Inflammatory macrophage treated with lipopolysaccharide for 1 hour (primary cell): ENCODE results near the gene CPA4.

ENCODE experiments used
- DNase-seq, 2 donors: peaks; one replicate each; pipeline ENCODE4 v3.0.0-alpha.2; 2020 to 2022

The CPA4 gene

DNA sequence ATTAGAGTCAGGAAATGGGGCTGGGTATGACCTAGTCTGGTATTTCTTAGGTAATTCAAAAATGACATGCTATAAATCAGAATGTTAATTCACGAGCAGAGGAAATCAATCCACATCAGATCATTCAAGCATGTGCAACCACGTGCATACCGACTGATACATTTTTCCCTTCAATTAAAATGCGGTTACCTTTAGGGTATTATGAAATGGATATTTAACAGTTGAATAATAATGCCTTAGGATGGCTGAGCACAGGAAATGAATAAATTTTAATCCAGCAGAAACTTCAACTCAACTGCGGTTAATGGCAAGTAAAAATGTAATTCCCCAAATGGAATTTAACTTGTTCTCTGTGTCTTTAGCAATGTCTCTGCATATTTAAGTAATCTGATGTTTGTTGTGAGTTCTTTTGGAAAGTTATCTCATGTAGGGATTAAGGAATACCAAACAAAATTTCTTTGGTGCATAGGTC lies 17.1 kb upstream of the CPA4 start:
- no peak for DNase-seq

DNA sequence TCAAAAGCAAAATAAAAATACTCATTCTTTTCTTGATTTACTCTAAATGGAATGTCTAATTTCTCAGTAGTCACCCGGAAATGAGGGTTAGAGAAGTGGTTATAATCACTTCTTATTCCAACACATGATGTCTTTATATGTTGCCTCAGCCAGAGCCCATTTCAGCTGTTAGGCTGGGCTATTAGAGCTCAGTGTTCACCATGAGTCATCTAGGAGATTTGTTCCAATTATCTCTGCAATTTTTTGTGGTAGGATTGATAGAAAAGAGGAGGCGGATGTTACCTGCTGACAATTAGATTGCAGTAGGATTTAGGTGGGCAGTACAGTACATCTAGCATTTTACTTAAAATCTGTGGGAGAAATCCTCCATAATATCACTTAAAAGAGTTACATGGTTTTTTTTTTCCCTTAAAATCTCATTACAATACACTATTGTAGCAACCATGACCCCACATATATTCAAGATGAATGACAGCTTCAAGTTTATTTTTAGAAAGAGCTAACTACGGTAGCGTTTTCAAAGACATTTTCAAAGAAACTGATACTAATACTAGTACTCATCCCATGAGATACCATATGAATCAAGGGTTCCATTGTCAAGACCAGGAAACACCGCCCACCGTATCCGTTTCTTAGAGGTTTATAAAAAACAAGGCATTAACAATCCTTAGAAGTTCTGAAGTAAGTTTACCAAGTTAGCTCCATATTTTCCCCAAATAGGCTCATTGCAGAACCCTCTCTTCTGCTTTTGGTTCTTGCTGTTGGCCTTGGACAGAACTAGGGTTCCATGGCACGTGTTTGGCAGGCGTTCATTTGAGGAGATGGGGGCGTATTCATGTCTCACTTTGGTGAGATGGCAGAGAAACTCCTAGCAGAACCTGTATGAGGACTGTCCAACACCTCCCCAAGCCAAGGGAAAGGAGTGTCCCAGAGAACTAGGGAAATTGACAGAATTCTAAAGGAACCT lies 15.9 kb upstream of the CPA4 start:
- DNase-seq = no peak

DNA sequence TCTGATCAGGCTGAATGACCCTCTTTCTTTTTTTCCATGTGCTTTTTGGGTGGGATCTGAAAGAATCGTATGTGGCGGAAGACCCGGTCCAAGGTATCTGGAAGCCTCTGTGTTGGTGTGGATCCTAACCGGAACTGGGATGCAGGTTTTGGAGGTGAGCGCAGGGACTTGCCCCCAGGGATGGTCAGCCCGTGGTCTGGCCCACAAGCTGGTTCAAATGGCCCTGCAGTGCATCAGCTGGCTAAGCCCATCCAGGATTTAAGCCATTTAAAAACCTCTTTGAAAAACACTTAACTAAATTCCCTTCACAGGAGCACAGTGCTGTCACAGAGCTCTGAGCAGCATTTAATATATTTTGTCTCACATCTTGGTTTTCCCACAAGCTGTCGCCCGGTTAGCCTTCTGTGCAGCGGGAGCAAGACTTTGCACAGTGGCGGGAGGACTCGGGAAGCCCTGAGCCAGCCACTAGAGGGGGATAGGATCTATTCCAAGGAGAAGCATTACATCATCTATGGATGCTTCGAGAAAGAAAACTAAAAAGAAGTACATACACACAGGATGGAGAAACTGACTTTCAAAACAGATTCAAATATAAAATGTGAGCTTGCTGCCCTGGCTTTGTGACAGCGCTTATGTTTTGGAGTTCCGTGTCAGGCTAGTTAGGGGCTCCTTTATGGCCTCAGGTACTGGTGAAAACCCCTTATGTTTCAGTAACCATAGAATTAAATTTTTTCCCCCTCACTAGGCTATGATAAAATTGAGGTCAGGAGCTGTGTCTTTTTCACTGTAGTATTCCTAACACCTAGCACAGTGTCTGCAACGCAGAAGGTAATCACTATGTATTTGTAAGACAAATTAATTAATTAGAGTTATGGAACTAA lies 15.0 kb upstream of the CPA4 start:
- DNase-seq = no peak

DNA sequence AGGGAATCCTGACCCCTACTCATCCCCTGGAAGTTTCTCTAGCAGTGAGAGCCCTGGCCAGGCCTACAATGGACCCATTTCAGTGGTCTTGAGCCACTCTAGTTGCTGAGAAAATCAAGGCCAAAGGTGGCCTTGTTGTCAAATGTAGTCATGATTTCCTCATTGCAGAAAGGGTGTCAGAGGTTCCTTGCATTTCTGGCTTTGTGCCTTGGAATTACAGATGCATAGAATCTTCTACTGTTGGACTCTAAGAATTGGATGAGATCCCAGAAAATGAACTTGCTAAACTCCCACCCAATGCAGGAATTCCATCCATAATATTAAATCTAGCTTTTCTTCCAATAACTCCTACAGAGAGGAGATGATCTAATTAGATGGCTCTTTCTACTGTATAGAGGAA lies 14.1 kb upstream of the CPA4 start:
- no peak for DNase-seq

DNA sequence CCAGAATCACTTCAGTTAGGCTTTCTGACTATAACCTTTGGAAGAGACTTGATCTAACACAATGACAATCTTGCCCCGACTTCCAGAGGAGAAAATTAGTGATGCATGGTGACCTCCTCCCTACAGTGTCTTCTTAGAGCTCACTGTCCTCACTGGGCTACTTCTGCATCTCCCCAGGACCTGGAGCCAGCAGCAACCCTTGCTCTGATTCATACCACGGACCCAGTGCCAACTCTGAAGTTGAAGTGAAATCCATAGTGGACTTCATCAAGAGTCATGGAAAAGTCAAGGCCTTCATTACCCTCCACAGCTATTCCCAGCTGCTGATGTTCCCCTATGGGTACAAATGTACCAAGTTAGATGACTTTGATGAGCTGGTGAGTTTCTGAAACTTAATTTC lies 13.7 kb upstream of the CPA4 start:
- DNase-seq = no peak

DNA sequence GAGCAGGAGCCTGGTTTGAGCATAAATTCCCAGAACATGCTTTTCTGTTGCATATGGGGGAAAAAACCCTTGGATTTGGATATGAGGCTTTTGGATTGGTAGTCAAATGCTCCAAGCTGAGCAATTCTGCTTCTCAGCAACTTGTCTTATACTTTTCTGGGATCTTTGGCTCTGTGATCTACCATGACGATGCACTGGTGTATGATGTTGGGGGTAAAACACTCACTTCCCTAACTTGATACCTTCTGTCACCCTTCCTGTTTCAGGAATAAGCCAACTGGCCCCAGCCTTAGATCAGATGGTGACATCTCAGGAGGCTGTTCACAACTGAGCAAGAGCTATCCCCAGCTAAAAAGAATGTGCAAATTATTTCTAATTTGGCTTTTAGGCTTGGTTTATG lies 13.1 kb upstream of the CPA4 start:
- no peak for DNase-seq

DNA sequence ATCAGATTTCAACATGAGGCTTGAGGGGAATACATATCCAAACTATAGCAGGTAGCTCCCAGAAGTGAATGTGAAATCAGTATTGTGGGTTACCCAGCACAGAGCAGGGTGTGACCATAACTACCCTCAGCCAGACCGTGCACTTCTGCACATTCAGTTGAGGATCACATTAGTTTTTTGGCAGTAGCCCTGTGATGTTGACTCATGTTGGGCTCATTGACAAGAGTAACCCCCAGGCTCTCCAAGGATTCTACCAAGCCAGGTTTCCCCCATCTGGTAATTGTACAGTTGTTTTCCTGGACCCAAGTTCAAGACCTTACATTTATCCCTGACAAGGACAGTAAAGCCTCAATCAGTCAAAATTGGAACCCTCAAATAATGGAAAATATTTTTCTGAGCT lies 11.7 kb upstream of the CPA4 start:
- DNase-seq = no peak

DNA sequence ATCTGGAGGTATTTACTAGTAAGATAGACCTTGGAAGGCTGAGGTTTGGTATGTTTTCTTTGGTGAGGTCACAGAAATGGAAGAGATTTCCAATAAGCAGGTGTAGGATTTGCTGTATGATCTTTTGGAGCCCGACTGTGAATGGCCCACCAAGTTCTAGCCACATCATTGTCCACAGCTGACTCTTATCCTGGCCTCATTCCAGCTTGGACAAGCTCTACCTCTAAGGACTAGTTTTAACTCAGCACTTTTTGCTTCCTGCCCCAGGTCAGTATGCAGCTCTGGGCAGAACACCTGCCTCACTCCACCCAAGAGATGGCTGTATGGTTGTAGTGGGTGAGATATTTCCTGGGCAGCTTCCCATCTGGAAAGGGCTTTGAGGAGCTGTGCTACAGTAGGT lies 6.1 kb upstream of the CPA4 start:
- DNase-seq = no peak

DNA sequence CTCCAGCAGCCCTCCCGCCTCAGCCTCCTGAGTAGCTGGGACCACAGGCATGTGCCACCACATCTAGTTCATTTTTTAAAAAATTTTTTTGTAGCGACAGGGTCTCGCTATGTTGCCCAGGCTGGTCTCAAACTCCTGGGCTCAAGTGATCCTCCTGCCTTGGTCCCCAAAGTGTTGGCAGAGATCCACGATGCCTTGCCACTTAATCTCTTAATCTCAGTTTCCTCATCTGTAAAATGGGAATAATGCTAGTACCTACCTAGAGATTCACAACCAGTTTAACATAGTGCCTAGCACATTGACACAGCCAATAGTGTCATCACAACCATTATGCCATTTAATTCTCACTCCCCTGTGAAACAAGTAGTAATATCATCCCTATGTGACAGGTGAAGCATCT lies 4.8 kb upstream of the CPA4 start:
- DNase-seq = no peak

DNA sequence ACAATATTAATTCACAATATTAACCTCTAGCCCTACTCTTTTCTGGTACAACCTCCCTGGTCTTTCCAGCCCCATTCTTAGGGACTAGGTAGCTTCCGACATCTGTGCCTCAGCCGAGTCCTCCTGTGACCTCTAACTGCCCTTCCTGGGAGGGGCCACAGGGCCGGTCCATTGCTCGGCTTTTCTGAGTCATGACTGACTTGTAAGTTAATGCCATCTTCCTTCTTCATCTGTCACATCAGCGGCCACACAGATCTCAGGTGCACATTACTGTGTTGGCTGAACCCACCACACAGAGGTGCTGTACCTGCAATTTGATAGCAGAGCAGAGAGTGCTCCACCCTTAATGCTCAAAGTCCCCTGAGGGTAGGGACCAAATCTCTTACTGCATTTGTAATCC lies 4.1 kb upstream of the CPA4 start:
- DNase-seq = no peak

DNA sequence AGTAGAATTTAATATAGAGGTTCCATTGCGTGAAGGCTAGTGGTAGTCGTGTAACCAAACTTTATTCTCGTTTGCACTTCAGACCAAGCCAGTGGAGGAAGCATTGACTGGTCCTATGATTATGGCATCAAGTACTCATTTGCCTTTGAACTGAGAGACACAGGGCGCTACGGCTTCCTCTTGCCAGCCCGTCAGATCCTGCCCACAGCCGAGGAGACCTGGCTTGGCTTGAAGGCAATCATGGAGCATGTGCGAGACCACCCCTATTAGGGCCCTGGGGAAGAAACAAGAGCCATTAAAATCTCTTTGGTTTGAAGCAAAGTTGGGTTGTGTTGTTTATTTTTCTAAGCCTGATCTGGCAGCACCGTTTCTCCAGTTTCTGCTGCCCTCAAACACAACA lies 3.5 kb upstream of the CPA4 start:
- no peak for DNase-seq

DNA sequence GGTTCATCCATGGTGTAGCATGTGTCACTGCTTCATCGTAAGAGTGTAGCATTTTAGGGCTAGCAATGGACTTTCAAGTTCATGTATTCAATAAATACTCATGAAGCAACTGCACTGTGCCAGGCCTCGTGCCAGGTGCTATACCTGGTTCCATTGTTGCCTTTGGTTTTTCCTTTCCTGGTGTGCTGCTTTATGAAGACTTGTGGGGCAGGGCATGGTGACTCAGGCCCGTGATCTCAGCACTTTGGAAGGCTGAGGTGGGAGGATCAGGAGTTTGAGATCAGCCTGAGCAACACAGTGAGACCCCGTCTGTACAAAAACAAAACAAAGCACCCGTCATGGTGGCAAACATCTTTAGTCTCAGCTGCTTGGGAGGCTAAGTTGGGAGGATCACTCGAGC lies 2.2 kb upstream of the CPA4 start:
- no peak for DNase-seq

DNA sequence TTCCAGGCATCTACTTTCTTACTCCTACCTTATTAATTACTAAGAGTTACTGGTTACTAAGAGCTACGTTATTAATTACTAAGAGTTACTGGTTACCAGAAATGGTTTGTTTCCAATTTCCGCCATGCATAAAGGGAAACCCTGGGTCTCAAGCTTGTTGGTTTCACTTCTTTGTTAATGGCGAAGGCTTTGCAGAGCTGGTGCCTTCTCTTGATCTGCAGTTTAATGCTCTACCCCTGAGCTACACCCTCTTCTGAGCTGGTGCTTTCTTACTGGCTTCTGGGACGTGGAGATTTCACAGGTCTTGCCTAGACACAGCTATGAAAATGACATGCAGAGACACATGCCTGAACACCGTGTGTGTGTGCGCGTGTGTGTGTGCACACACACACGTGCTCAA lies 560 bp downstream of the CPA4 start:
- no peak for DNase-seq

DNA sequence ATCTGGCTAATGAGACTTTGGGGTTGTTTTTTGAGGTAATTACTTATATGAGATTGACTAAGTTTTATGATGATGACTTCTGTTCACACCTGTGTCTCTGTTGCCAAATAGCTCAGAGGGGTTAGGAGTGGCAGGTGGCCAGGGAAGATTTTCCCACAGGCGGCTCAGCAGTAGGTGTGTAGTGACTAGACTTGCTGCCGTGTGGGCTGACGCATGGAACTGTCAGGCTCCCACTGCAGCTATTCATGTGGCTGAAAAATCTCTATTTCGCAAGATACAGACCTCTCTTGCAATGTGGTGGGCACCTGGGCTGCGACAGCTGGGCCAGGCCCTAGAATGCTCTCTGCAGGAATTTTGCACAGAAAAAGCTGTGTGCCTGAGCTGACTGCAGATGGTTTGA lies 1.4 kb downstream of the CPA4 start:
- DNase-seq = no peak

DNA sequence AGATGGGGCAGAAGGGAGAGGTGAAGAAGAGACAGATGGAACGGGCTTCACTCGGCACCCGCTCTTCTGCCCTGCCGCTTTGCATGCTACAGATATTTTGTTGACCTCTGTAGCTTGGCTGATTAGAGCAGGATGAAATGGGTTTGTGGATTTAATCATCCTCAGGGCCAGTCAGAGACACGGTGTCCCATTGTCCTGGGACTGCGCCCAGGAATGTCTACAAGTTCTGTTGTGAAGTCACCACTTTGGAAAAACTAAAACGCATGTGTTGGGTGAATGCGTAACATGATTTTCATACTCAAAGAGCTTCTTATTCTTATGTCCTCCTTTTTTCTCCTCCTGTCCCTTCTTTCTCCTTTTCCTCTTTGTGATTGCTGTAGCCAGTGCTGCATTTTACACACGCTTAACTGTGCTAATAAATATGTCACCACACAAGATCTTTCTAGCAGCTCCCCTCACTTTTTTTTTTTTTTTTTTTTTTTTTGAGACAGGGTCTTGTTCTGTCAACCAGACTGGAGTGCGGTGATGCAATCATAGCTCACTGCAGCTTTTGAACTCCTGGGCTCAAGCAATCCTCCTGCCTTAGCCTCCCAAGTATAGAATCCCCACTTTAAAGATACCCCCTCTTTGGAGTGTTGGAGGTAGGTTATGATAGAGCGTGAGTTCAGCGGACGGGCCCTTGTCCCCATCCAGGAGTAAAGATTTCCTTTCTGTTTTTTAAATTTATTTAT lies 3.4 kb downstream of the CPA4 start:
- DNase-seq = no peak

DNA sequence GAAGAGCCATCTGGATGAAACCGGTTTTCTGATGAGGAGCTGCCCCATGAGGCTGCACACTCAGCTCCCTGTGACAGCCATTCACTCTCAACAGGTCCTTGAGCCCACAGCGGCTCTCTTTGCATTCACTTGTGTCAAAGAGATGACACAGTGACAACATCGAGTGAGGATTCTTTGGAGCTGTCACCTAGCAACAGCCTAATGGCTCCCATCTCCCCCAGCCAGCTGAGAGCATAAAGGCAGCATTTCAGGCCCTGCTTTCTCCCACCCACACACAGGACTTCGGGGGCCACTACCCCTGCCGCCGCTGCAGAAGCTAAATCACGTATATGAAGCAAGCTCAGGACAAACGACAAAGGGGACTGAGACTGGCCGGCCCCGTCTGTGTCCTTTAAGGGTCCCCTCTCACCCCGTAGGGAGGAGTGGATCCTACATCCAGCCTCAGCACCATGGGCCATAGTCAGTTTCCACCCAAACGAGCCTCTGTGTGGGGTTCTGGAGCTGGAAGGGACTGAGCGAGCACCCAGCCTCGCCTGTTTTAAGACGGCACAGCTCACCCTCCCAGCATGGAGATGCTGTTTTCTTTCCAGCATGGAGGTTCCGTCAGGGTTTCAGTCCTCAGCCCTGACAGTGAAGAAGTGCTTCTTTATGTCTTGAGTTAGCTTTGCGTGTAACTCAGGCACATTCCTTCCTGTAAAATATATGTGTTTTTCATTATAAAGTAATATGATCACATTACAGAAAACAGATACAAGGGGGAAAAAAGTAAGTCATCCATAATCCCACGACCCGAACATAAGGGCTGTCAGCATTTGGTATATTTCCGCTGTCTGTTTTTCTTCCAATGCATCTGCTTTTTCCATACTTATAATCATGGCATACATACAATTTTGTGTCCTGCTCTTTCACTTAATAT lies 4.9 kb downstream of the CPA4 start:
- no peak for DNase-seq

DNA sequence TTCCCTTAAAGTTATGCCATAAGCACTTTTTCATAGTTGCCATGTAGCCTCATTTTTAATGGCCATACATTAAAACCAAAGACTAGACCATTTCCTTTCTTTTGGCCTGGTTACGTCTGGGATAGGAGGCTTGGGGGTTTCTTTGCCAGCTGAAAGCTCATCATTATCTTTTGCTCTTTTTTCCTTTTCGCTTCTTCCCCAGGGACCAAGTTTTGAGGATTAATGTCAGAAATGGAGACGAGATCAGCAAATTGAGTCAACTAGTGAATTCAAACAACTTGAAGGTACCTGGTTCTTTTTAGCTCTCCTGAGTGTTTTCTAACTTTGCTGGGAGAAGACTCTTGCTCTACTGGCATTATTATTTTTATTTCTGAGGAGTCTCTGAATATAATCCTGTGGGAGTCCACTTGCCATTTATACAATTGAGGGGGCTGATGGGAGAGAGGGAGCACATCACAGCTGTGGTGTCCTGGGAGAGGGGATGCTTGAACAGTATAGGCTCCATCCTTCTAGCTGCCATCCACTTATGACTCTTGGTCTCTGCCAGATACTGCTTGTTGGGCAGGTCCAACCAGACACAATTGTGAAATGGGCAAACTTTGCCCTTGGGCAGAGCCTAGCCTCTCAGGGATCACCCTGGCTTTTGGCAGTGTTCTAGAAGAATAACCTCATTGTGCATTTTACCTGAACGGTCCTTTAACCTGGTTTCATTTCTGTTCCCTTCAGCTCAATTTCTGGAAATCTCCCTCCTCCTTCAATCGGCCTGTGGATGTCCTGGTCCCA lies 5.8 kb downstream of the CPA4 start:
- DNase-seq = no peak

DNA sequence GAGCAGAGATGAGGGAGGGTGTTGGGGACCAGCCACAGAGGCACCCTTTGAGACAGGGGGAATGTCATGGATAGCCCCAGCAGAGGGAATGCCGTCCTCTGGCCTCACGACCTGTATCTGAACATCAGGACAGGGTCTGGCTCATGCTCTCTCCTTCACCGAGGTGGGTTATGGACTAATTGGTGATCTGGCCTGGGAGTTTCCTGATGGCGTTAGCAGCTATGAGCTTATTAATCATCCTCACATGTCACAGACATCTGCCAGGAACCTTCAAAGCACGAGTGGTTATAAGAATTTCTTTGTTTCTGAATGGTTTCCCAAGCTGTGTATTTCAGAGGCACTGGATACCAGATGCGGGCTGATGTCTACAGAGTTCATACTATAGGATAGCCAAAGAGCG lies 6.9 kb downstream of the CPA4 start:
- DNase-seq = no peak

DNA sequence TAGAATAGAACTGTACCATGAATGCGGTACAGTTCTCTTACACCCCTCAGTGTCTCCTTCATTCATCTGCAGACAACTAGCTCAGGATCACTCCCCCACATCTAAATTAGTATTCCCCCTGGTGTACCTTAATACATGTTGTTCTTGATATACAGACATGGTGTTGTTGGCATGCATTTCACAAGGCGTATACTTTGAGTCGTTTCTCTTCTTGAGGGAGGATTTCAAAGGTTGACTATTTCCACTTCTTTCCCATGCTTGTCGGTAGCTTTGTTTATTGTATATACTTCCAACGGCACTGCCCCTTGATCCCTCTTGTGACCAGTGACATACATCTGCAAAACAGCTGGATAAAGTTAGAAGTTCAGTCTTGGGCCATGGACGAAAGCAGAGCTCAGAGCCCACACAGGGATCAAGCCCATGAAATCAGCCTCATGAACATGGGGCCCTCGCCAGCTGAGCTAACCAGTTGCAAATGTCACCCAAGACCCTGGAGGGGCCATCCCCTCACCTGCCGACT lies 8.6 kb downstream of the CPA4 start:
- DNase-seq = no peak

DNA sequence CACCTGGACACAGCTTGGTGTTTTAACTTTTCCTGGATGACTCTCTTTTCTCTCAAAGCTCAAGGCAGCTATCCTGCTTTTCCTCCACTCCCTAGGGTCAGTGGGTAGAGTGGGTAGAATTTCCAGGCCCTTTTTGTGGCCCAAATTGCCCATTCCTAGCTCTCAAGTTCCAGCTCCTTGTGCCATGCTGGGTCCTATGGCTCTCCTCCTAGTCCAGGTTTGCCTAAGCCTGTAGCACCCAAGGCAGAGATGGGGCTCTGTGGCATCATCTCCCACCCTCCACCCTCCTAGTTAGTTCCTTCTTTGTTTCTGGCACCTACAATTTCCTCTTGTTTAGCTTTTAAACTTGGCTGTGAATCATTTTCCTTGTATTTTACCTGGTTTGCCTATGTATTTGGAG lies 9.7 kb downstream of the CPA4 start:
- DNase-seq = no peak

DNA sequence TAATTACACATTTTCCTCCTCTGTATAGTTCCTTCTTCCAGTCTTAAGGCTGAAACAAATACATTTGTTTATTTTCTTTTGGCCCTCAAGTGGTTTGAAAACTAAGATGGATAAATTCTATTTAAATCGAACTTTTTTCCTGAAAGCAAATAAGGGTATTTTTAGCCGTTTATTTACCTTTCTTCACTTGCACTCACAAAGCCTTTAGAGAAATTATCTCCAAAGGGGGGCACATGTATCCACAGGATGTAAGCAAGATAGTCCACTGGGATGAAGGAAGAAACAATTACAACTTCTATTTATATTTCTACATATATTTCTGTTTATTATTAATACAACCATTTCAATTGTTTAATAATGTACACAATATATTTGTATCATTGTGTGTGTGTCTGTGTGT lies 10.2 kb downstream of the CPA4 start:
- DNase-seq = no peak
